ENCODE measurements around the gene PRR20B.
"Not testable (repeated sequence)": the region's sequence is repeated elsewhere in the genome, so short reads cannot be mapped to it uniquely, and the experiment has no call there.

DNA sequence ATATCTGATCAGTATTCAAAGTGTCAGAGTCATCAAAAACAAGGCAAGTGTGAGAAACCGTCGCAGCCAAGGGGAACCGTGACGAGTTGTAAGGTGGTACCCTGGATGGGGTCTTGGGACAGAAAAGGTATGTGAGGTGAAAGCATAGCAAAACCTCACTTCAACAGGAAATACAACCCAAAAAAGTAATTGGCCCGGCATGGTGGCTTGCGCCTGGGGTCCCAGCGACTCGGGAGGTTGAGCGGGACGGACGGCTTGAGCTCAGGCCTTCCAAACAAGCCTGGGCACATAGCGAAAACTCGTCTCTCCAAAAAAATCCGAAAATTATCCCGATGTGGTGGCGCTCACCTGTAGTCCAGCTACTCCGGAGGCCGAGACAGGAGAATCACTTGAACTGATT lies 7.5 kb upstream of the PRR20B start:
- TF ChIP-seq, protein P1, sequence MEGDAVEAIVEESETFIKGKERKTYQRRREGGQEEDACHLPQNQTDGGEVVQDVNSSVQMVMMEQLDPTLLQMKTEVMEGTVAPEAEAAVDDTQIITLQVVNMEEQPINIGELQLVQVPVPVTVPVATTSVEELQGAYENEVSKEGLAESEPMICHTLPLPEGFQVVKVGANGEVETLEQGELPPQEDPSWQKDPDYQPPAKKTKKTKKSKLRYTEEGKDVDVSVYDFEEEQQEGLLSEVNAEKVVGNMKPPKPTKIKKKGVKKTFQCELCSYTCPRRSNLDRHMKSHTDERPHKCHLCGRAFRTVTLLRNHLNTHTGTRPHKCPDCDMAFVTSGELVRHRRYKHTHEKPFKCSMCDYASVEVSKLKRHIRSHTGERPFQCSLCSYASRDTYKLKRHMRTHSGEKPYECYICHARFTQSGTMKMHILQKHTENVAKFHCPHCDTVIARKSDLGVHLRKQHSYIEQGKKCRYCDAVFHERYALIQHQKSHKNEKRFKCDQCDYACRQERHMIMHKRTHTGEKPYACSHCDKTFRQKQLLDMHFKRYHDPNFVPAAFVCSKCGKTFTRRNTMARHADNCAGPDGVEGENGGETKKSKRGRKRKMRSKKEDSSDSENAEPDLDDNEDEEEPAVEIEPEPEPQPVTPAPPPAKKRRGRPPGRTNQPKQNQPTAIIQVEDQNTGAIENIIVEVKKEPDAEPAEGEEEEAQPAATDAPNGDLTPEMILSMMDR (IDR thresholded peaks at IDR 0.05; ENCODE audit: low read depth, low read length), result not testable (repeated sequence)
- not testable (repeated sequence) for TF ChIP-seq POLR2A (IDR thresholded peaks at IDR 0.05; ENCODE audit: extremely low read depth, insufficient read length)

All from NB4 (cell line).